ENCODE results near the gene UBE2D2. TPM values are rescaled to one million over a fixed set of nuclear protein-coding genes. Genes with fewer than 3 reads are reported as not detected.

The UBE2D2 gene
- total RNA-seq, 2 donors from 2014 or later = 105 to 132 TPM

DNA sequence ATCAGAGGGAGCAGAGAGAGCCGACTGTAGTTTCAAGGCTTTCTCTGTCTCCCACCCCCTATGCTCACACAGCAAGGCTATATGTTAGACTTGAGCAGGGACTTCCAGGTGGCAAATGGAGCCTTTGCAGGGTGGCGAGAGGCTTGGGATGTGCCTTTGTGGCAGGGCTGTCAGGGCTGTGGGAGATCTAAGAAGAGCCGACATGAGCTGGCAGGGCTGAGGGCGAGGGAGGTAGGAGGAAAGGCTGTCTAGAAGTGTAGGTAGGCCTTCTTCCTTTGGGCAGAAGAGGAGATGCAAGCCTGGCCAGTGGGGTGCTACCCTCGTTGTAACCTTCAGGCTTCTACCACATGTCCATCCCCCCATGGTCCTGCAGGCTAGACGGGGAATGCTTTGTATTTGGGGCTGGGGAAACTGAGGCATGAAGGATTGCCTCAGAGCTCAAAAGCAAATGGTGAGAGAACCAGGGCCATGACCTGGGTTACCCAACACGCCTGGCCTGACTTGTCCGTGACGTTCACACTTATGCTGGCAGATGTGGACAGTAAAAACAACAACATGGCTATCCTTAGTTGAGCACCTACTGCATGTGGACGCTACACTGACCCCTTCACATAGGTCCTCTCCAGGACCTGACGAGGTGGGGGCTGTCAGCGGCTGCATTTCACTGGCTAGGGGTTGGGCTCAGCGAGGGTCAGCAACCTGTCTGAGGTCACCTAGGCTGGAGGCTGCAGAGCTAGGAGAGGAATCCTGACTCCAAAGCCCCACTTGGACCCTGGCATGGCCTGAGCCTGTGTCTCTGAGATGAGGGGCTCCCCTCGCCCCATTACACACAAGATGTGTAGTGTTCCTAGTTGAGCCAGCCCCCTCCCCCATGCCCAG is 102.3 kb downstream of the UBE2D2 start:
- no peak for DNase-seq (ENCODE audit: low spot score)
- intact Hi-C loops (cut with DNase I) = no loop called here

DNA sequence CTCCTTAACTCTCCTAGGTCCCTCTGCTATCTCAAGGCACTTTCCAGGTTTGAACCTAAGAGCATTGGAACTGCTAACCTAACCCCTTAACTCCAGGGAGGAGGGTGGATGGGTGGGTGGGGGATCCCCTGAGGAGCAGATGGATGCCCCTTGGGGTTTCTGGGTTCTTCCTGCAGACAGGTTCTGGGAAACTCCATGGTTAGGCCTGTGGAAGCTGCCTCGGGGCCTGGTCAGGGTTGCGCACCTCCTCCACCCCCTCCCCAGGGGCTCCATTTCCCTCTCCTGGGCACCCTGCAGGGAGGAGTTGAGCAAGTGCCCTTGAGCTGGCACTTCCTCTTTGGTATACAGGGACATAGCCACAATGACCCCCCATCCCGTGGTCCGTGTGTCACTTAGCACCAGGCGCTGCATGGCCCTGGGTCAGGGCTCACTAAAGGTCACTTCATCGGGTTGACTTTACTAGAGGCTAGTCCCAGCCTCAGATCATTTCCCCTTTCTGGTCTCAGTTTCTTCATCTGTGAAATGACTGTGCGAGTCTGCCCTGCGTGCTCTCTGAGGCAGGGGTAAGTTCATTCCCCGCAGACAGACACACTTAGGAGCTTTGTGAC is 103.1 kb downstream of the UBE2D2 start:
- intact Hi-C loops (cut with DNase I) = no loop called here
- peak; percentile 89 for DNase-seq (ENCODE audit: low spot score)

DNA sequence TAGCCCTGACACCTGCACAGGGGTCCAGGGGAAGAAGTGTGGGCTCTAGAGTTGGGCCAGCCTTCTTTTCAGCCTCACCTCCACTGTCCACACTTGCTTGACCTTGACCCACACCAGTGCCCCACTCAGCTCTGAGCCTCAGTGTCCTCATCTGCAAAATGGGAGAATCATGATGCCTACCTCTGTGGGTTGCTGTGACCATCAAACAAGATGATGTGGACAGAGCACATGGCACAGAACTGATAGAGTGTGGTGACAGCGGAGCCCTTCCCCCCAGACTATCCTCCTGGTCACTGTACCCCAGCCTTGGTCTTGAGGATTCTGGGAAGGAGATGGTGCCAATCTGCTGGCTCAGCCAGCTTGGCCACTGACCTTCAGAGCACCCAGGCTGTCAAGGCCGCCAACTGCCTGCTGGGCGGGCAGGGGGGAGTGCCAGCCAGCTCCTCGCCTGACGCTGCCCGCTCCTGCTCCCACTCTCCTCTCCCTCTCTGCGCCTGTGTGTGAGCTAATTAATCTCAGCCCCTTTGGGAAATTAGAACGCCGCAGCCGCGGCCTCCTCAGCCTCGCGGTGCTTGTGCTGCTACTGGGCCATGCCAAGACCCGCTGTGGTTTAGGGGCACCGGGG is 103.7 kb downstream of the UBE2D2 start:
- intact Hi-C loops (cut with DNase I) = no loop called here

DNA sequence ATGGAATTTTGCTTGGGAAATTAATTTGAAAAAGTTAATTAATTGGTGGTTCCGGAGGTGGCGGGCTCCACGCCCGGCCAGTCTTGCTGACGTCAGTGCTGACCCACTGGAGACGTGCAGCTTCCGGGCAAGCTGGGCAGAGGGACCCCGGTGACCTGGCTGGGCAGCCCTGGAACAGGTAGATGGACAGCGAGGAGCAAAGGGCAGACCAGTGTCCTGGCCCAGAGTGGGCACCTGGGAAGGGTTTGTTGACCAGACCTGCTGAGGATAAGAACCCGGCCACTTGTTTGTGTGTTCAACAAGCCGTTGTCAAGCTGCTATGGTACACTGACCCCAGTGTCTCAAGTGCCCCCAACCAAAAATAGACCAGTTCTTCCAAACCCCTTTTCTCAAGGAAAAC is 104.5 kb downstream of the UBE2D2 start:
- no peak for DNase-seq (ENCODE audit: low spot score)
- intact Hi-C loops (cut with DNase I) = no loop called here

More for the DNA sequence above, 103.7 kb downstream of the UBE2D2 start:
- DNase-seq (ENCODE audit: low spot score) = no peak

DNA sequence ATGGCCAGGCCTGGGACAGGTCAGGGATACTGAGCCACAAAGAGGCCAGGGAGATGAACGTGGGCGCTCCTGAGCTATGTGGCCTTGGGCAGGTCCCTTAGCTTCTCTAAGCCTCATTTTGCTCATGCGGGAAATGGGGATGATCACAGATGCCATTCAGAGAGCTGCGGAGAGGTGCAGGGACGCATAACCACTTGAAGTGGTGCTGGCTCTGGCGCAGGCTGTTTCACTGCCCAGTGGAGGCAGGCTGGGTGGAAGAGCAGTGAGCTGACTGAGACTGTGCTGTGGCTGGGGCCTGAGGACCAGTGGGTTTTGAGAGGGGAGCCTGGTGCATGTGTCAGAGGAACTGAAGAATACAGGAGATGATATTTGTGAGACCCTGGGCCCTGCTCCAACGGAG is 105.4 kb downstream of the UBE2D2 start:
- intact Hi-C loops (cut with DNase I) = no loop called here
- no peak for DNase-seq (ENCODE audit: low spot score)

DNA sequence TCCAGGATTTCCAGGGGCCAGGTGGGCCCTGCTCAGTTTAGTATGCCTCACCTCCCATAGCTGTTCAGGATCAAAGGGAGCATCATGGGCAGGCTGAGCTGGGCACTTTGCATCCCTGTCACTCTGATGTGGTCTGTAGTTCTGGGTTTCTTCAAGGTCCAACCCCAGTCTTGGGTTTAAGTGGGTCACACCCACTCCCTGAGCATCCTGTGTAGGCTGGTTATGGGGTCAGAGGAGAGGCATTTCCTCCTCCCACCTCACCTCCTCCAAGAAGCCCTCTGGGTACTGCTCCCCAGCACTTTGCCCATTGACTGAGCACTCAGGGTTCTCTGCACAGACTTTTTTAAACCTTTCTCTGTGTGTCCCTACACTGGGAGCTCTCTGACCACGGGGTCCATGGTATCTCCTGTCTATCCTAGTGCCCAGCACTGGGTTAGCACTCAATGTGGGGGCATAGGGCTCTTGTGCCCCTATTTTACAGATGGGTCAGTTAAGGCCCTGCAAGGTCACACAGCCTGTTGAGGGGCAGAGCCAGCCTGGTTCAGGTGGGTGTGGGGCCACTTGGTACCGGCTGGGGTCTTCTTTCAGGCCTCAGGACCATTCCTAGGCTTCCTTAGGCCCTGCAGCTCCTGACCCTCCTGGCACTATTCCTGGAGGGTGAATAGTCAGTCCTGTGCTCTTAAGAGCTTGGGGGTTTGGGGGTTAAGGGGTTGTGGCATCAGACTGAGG is 106.0 kb downstream of the UBE2D2 start:
- intact Hi-C loops (cut with DNase I) = no loop called here
- no peak for DNase-seq (ENCODE audit: low spot score)

DNA sequence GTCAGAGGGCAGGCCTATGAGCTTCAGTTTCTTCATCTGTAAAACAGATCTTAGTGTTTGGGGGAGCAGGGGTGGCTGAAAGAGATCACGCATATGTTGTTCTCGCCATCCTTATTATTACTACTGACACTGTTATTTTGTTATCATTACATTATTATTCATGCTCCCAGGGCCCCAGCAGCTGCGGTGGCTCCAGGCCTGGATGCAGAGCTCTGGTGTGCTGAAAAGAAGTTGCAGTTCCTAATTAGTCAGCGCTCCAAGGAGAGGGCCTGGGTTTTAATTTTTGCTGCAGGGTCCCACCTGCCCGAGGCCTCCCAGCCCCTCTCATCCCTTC is 106.6 kb downstream of the UBE2D2 start:
- intact Hi-C loops (cut with DNase I) = no loop called here
- DNase-seq (ENCODE audit: low spot score) = no peak

DNA sequence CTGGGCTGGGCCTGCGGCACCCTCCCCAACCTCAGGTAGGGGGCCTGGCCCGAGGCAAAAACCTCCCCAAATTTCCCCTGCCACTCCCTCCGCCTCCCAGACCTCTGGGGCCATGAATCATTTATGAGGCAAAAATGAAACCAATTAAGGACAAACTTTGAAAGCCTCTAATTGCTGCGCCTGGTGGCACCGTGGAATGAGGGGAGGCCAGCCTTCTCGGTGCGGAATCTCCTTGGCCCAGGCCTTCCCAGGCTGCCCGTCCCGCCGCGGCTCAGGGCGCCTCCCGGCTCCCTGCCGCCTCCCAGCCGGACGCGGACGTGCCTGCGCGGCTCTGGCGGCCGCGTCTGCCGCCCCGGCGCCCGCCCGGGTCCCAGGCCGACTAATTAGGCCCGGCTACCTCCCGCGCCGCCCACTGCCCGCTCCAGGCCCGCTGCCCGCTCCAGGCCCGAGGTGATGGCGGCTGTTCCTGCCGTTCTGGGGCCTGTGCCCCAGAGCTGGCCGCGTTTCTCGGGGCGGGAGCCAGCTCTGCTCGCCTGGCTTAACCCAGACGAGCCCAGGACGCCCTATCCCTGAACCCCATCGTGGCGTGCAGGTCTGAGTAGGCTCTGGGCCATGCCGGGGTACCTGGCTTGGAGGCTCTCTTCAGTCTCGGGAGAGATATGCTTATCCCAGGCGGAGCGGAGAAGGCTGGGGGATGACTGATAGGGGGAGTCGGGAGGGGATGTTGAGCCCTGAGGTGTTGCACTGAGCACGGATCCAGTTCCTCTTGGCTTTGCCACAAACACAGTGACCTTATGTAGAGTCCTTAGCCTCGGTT is 107.1 kb downstream of the UBE2D2 start:
- no peak for DNase-seq (ENCODE audit: low spot score)
- intact Hi-C loops (cut with DNase I) = no loop called here

DNA sequence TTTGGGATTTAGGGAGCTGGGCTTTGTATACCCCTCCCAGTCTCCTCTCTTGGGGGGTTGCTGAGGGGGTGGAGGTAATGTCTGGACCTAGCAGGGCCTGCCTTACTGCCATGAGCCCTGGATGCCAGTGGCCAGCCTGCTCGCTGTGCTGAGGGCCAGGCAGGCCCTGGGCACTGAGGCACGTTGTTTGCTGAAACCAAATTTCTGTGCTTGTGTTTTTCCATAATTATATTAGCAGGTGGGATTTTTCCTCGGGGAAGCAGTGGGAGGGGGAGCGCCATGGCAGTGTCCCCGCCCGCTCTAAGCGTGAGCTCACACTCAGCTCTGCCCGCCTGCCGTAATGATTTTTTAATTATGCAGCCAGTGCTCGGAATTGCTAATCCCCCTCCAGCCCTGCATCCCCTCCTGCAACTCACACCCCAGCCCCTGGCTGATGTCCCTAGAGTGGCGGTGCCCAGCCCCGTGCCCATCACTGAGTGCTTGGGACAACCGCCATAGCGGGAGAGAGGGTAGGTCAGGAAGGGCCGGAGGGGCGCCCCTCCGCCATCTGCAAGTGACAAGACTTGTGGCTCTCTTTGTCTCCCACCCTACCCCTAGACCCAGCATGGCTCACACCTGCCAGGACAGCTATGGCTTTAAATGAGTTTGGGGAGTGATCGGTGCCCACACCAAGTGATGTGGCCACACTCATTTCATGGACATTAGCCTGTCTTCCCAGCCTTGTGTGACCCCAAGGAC is 108.0 kb downstream of the UBE2D2 start:
- intact Hi-C loops (cut with DNase I) = no loop called here
- DNase-seq (ENCODE audit: low spot score) = no peak

DNA sequence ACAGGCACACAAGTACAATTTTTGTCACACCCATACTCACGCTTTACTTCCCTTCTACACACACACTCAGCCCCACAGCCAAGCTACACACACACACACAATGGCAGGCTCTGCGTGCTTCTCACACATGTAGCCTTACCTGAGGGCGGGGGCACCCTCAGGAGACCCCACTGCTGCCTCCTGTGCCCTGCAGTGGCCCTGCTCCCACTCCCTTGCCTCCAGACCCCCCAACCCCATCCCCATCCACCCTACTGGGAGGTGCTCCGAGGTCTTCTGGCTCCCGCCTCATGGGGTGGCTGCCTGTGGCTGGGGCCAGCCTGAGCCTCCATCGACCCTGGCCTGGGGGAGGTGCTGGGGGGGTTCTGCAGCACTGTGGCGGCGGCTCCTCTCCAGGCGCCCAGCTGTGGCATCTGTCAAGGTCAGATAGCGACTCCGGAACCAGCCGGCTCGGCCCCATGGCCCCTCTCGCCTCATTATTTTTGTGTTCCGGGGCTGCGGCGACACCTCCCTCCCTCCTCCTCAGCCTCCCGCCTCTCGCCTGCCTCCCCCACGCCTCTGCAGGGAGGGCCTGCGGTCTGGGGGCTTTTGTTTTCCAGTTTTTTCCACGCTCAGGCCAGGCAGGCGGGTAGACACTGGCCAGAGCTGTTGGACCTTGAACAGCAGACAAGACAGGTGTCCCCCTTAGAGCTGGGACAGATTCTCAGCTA is 108.7 kb downstream of the UBE2D2 start:
- intact Hi-C loops (cut with DNase I) = no loop called here
- DNase-seq (ENCODE audit: low spot score) = no peak

DNA sequence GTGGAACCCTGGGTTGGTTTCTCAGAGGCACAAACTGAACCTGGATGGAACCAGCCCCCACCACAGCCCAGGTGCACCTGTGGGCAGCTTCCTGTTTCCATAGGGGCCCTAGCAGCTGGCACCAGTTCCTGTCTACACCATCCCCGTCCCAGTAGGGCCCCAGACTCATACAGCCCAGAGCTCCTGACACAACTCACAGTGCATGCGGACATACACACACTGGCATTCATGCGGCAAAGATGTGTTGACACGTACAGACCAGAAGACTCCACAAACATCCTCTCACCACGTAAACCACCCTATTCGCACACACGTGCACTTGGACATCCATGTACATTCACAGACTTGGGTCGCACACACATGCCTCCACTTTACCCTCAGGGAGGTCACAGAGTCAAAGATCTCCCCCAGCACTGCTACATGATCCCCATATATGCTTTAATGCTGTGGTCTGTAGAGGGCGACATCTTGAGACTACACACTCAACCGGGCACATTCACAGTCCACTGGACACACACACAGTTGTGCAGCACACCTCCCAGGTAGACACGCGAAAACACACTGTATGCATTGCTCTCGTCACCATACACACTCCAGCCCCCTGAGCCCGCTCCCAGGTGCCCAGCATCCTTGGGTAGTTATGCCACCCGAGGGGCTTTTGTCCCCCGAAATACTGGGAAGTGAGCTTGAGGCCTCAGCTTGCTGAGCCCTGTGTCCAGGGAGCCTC is 109.4 kb downstream of the UBE2D2 start:
- DNase-seq (ENCODE audit: low spot score) = no peak
- intact Hi-C loops (cut with DNase I) = no loop called here

DNA sequence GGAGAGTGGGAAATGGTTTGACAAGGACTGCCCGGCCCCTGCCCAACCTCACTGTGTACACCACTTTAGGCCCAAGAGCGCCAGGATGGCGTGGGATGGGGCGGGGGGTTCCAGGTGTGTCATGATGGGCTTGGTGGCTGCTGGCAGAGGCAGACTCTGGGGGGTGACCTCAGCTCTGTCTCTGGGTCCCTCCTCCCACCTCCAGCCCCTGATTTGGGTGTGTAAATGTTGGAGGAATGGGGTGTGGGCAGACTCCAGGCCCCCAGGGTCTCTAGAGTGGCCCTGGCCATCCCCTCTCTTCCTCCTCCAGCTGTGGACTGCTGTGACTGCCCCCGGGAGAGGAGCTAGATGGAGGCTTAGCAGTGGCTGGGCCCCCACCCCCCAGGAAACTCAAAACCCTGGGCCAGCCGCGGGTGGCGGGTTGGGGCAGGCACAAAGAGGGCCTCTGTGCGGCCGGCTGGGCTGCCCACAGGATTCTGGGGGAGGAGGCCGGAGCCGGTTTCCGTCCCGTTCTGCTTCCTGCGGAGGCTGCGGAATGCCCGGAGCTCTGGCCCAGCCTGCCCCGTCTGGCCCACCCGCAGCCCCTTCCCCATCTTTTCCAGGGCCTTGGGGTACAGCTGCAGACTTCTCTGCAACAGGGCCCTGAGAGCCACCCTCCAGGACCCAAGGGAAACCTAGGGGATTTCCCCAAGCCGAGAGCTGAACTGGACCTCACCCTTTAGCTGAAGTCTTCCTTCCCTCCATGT is 110.1 kb downstream of the UBE2D2 start:
- no peak for DNase-seq (ENCODE audit: low spot score)
- intact Hi-C loops (cut with DNase I) = no loop called here

DNA sequence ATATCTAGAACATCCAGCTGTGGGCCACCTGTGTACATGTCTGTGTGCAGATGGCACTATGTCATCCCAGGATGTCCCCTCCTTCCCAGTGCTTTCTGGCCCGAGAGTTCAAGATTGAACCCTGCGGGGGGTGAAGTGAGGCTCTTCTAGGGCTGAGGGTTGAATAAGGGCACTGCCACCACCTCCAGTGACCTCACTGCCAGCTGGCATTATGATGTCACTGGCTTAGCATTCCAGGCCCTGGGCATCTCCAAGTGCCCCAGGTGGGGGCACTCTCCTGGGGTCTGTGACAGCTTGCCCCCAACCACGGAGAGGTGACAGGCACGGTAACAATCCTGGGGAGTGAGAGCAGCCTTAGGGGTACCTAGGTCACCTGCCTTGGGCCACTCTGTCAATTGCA is 114.1 kb downstream of the UBE2D2 start:
- no peak for DNase-seq (ENCODE audit: low spot score)
- intact Hi-C loops (cut with DNase I) = no loop called here

DNA sequence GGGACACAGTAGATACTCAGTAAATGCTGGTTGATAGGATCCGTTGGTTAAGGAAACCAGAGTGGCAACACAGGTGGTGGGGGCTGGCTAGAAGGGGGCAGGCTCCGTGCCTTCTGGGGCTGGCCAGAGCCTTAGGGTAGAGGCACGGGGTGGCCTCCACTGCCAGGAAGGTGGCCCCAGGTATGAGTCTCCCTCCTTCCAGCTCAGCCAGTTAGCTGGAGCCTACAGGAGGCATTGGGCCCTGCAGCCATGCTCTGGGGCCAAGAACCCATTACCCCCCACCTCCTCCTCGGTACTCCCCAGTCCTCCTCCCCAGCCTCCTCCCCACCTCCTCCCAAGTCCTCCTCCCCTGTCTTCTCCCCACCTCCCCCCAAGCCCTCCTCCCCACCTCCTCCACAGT is 114.7 kb downstream of the UBE2D2 start:
- intact Hi-C loops (cut with DNase I) = no loop called here
- DNase-seq (ENCODE audit: low spot score) = no peak

DNA sequence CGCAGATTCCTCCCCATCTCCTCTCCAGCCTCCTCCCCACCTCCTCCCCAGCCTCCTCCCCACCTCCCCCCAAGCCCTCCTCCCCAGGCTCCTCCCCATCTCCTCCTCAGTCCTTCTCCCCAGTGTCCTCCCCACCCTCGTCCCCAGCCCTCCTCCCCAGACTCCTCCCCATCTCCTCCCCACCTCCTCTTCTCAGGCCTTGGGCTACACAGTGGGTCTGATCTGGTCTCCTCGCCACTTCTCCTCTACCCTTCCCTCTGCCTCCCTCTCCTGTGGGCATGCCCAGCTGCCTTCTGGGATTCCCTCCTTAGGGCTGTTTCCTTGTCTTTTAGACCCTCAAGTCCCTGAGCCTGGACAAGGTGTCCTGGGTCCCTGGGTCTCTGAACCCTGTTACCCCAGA is 115.3 kb downstream of the UBE2D2 start:
- no peak for DNase-seq (ENCODE audit: low spot score)
- intact Hi-C loops (cut with DNase I) = no loop called here

DNA sequence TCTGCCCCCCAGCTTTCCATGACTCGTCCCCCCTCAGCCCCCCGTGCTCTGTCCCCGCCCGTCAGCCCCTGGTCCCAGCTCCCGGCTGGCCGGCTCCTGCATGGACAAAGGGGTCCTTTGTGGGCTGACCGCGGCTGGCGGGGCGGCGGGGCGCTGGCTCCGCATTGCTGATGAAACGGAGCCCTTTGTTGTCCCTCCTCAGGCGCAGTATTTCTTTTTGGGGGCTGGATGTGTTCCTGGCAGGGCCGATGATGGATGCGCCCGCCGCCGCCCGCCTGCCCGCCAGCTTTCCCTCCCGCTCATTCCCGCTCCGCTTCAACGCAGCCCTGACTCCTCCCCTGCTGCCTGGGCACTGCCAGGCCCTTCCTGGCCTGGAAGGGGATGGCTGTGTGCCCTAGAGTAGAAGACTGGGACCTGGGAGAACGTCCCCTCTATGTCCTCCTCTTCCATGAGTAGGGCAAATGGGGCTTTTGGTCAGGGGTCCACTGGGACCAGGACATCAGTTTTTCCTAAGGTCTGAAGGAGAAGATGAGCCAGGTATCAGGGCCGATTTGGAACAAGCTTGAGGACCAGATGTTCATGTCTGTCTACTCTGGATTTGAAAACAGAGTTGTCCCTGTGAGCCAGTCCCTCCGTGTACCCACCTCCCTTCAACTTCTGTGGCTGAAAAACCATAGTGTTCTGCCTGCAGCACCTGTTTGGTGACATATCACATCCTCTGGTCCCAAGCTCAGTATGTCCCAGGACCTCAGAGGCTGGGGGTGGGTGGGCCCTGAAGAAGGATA is 116.0 kb downstream of the UBE2D2 start:
- intact Hi-C loops (cut with DNase I) = no loop called here
- DNase-seq (ENCODE audit: low spot score) = no peak

Measured in posterior vena cava (tissue), 2 donors.